Measurements from ENCODE around the gene RRM2.

DNA sequence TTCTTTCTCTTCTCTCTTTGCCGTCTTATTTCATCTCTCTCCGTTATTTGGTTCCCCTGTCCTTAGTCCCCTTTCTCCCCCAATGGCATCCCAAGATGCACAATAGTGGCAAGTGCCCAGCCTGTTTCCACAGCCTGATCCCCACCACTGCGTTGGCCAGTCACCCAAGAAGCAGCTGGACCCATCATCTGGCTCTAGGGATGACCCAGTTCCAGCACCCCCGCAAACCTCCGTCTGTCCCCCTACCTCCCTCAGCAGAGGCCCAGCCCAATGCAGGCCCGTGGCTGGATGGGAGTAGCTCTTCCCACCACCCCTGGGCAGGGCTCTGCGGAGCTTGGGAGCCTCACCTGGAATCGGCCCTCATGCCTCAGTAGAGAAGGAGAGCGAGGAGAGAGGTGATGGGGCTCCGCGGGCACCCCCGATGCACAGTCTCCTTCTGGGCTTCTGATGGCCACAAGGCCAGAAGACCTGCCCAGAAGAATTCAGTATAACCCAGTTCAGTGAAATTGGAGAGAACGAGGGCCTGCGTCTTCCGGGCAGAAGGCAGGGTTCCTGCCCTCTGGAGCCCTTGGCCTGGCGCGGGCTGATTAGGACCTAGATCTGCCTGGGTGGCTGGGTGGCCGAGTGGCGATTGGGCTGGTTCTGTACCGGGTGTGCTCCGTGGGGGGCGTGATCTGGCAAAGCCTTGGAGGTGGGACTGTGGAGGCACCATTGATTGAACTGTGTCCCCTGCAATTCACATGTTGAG lies 50.9 kb downstream of the RRM2 start:
- no peak for TF ChIP-seq CTCF (optimal IDR thresholded peaks at IDR 0.05 in 1 of 3, IDR thresholded peaks at IDR 0.05 in 1 of 3, conservative IDR thresholded peaks at IDR 0.05 in 1 of 3; ENCODE audit: extremely low read depth in 1 of 3, insufficient read depth in 2 of 3, low read length in 3 of 3)
- no peak for TF ChIP-seq EZH2 (IDR thresholded peaks at IDR 0.05; ENCODE audit: low read length)
